PFSK-1 (cell line): Measurements from ENCODE around the gene TMEM255B.

Experiments used
- POLR2AphosphoS5 ChIP-seq: IDR thresholded peaks from 2 replicates; pipeline ENCODE4 v1.6.1; 2012; ENCODE audit warnings: low read depth, mild to moderate bottlenecking, control low read depth, low read length, moderate library complexity
- SIN3A ChIP-seq: IDR thresholded peaks from 2 replicates; pipeline ENCODE4 v1.6.1; 2012; ENCODE audit warnings: mild to moderate bottlenecking, low read length, moderate library complexity, borderline replicate concordance; ENCODE audit not compliant: insufficient read depth
- TAF1 ChIP-seq: IDR thresholded peaks from 2 replicates; pipeline ENCODE4 v1.6.1; 2012; ENCODE audit warnings: low read length, control low read depth, borderline replicate concordance; ENCODE audit not compliant: insufficient read depth

DNA sequence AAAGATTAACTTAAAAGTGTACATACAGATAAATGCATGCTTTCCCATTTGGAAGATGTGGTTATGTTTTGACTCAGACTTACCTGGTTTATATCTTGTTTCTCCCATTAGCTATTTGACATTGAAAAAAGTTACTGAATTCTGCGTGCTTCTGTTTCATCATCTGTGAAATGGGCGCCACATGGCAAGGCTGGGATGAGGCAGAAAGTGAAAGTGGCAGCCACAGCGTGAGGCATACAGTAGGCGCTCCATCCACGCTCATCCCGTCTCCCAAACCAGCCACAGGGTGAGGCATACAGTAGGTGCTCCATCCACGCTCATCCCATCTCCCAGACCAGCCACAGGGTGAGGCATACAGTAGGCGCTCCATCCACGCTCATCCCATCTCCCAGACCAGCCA lies 14.0 kb upstream of the TMEM255B start:
- TF ChIP-seq TAF1, result no peak
- TF ChIP-seq SIN3A, result no peak
- TF ChIP-seq POLR2AphosphoS5, result no peak
